HepG2 (cell line): ENCODE data around the gene THOC1. TPM values are rescaled to one million over a fixed set of nuclear protein-coding genes. Genes with fewer than 3 reads are reported as not detected.

ENCODE experiments used
- KDM5B ChIP-seq: sonication (generic); formaldehyde crosslinking; IDR thresholded peaks from 2 replicates; pipeline ENCODE4 v1.4.0; 2020; ENCODE audit warnings: missing genetic modification reagents, mild to moderate bottlenecking, borderline replicate concordance
- MYNN ChIP-seq: sonication (generic); formaldehyde crosslinking; IDR thresholded peaks from 2 replicates; pipeline ENCODE4 v1.4.0; 2020; ENCODE audit warnings: mild to moderate bottlenecking, low read depth, missing genetic modification reagents
- PRPF4 ChIP-seq: fragments of 200-400 bp; formaldehyde crosslinking; IDR thresholded peaks from 2 replicates; pipeline ENCODE4 v1.6.1; 2016; ENCODE audit warnings: low read length, low read depth; ENCODE audit not compliant: poor library complexity, severe bottlenecking
- SCMH1 ChIP-seq: sonication (generic); formaldehyde crosslinking; IDR thresholded peaks from 2 replicates; pipeline ENCODE4 v1.9.0; 2021; ENCODE audit warnings: missing genetic modification reagents, mild to moderate bottlenecking, borderline replicate concordance
- SOX6 ChIP-seq, 2 experiments: fragments of 450-650 bp in 1 of 2; sonication (generic) in 1 of 2; formaldehyde crosslinking in 1 of 2; IDR thresholded peaks; 2 replicates each; pipeline versions ENCODE4 v1.4.0 to v1.6.1; 2017 to 2020; ENCODE audit warnings: antibody characterized with exemption in 1 of 2, mild to moderate bottlenecking in 1 of 2, missing genetic modification reagents in 1 of 2
- TBX3 ChIP-seq: fragments of 450-650 bp; IDR thresholded peaks from 2 replicates; pipeline ENCODE4 v1.6.1; 2017; ENCODE audit warnings: antibody characterized with exemption, mild to moderate bottlenecking, inconsistent platforms, borderline replicate concordance
- ZNF326 ChIP-seq: sonication (generic); formaldehyde crosslinking; IDR thresholded peaks from 2 replicates; pipeline ENCODE4 v1.4.0; 2020; ENCODE audit warnings: missing genetic modification reagents, borderline replicate concordance
- ZNF333 ChIP-seq: sonication (generic); formaldehyde crosslinking; IDR thresholded peaks from 2 replicates; pipeline ENCODE4 v1.4.0; 2020; ENCODE audit warnings: mild to moderate bottlenecking, missing genetic modification reagents, borderline replicate concordance
- ZNF34 ChIP-seq: sonication (generic); formaldehyde crosslinking; IDR thresholded peaks from 2 replicates; pipeline ENCODE4 v1.4.0; 2020; ENCODE audit warnings: mild to moderate bottlenecking, missing genetic modification reagents, borderline replicate concordance
- ZNF562 ChIP-seq: sonication (generic); formaldehyde crosslinking; IDR thresholded peaks from 2 replicates; pipeline ENCODE4 v1.8.0; 2022; ENCODE audit warnings: missing genetic modification reagents, borderline replicate concordance
- ZNF652 ChIP-seq: IDR thresholded peaks from 2 replicates; pipeline ENCODE4 v1.6.1; 2016; ENCODE audit warnings: low read depth, borderline replicate concordance
- ZNF766 ChIP-seq: sonication (generic); formaldehyde crosslinking; IDR thresholded peaks from 2 replicates; pipeline ENCODE4 v1.5.0; 2020; ENCODE audit warnings: missing genetic modification reagents, borderline replicate concordance
- polyA plus RNA-seq, 8 experiments: library from polyadenylated mRNA; depleted of rRNA in 3 of 8; stranded (reverse) in 7 of 8; unstranded in 1 of 8; fragments of >200 nt; fragmentation: Illumina TruSeq in 4 of 8; extraction: Trizol in 4 of 8; gene quantifications; 2 replicates each; pipeline versions ENCODE4 v1.2.1 to v1.2.3, GENCODE V29; 2011 to 2016; ENCODE audit warnings: low read depth in 4 of 8, missing spikeins in 1 of 8, mixed read lengths in 1 of 8; ENCODE audit not compliant: insufficient read depth in 1 of 8
- total RNA-seq, 5 experiments: library from RNA; depleted of rRNA; stranded (reverse); fragments of >200 nt; fragmentation: Illumina TruSeq; extraction: Trizol; gene quantifications; 2 replicates each; pipeline ENCODE4 v1.2.3, GENCODE V29; 2016; ENCODE audit warnings: low read depth in 1 of 5
- TF ChIP-seq, protein P1 (sequence below): sonication (generic); formaldehyde crosslinking; IDR thresholded peaks from 2 replicates; pipeline ENCODE4 v1.8.1; 2023; ENCODE audit warnings: mild to moderate bottlenecking, missing genetic modification reagents, borderline replicate concordance
- TF ChIP-seq, protein P2 (sequence below): IDR thresholded peaks from 2 replicates; pipeline ENCODE4 v1.6.1; 2016; ENCODE audit warnings: low read depth, missing genetic modification reagents, missing compliant biosample characterization

THOC1 gene
- total and polyA plus RNA-seq, 2 of the 13 experiments (the other 11 are each of a cell fraction or from before 2014, with no cell fraction given), result 40.6 to 56.7 TPM

DNA sequence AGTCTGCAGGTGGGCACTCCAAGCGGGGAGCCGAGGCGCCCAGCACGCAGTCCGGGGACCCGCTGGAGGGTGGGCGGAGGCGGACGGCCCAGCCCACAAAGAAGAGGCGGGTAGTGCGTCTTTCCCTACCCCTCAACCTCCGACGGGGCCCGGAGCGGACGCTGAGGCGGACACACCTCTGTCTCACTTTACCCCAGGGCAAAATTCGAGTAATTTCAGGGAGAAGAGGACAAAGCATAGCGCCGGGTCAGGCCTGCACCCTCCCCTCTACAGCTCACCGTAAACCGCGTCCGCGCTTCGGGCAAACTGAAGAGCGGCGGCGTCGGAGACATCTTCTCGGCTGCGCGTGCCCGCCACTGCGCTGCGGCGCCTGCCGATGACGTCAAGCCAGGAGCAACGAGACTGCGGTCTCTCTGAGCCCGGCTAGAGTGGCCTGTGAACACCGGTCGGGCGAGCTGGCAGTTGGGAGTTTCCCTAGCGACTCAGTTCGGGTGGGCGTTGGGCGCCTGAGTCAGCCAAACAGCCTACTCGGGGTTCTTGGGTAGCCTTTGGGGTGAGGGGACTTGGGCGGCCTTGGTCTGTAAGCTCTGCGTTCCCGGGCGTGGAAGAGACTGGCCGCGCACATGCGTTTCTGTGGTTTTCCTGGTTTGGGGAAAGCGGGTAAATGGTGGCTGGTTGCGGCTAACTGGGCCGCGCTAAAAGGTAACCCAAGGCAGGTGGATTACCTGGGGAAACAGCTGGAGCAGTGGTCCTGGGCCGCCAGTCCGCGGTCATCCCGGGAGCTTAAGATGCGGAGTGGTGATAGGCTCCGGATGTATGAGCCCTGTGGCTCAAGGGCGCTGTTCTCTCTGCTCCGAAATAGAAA, at the start of gene THOC1 (continued):
- TF ChIP-seq MYNN (CRISPR knock-in tag) (0 out of 2 replicates have a peak, but pooled peaks have one; percentile 19), SCMH1 (CRISPR knock-in tag) (no peak), ZNF652 (CRISPR knock-in tag) (peak; percentile 57; the same call in 1 of the 2 replicates), ZNF333 (CRISPR knock-in tag) (peak; percentile 12; the same call in 1 of the 2 replicates), SOX6 (IDR thresholded peaks at IDR 0.05) (no peak), SOX6 (CRISPR knock-in tag; IDR thresholded peaks at IDR 0.05) (peak; percentile 59), ZNF326 (CRISPR knock-in tag) (no peak), PRPF4 (no peak), ZNF562 (CRISPR knock-in tag) (no peak), KDM5B (CRISPR knock-in tag) (peak; percentile 88; the same call in 1 of the 2 replicates), TBX3 (no peak), ZNF766 (CRISPR knock-in tag) (no peak), ZNF34 (CRISPR knock-in tag) (0 out of 2 replicates have a peak, but pooled peaks have one; percentile 45)
- TF ChIP-seq, protein P1, sequence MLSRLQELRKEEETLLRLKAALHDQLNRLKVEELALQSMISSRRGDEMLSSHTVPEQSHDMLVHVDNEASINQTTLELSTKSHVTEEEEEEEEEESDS (CRISPR knock-in tag), result no peak
- TF ChIP-seq, protein P2, sequence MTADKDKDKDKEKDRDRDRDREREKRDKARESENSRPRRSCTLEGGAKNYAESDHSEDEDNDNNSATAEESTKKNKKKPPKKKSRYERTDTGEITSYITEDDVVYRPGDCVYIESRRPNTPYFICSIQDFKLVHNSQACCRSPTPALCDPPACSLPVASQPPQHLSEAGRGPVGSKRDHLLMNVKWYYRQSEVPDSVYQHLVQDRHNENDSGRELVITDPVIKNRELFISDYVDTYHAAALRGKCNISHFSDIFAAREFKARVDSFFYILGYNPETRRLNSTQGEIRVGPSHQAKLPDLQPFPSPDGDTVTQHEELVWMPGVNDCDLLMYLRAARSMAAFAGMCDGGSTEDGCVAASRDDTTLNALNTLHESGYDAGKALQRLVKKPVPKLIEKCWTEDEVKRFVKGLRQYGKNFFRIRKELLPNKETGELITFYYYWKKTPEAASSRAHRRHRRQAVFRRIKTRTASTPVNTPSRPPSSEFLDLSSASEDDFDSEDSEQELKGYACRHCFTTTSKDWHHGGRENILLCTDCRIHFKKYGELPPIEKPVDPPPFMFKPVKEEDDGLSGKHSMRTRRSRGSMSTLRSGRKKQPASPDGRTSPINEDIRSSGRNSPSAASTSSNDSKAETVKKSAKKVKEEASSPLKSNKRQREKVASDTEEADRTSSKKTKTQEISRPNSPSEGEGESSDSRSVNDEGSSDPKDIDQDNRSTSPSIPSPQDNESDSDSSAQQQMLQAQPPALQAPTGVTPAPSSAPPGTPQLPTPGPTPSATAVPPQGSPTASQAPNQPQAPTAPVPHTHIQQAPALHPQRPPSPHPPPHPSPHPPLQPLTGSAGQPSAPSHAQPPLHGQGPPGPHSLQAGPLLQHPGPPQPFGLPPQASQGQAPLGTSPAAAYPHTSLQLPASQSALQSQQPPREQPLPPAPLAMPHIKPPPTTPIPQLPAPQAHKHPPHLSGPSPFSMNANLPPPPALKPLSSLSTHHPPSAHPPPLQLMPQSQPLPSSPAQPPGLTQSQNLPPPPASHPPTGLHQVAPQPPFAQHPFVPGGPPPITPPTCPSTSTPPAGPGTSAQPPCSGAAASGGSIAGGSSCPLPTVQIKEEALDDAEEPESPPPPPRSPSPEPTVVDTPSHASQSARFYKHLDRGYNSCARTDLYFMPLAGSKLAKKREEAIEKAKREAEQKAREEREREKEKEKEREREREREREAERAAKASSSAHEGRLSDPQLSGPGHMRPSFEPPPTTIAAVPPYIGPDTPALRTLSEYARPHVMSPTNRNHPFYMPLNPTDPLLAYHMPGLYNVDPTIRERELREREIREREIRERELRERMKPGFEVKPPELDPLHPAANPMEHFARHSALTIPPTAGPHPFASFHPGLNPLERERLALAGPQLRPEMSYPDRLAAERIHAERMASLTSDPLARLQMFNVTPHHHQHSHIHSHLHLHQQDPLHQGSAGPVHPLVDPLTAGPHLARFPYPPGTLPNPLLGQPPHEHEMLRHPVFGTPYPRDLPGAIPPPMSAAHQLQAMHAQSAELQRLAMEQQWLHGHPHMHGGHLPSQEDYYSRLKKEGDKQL (CRISPR knock-in tag), result peak; percentile 22; the same call in 1 of the 2 replicates
